HepG2 (cell line): Measurements from ENCODE around the gene NCBP3. TPM values are rescaled to one million over a fixed set of nuclear protein-coding genes. Genes with fewer than 3 reads are reported as not detected.

Source experiments
- AHR ChIP-seq: IDR thresholded peaks from 2 replicates; pipeline ENCODE4 v1.6.1; 2018; ENCODE audit warnings: missing genetic modification reagents, missing compliant biosample characterization
- ARID5B ChIP-seq: IDR thresholded peaks from 2 replicates; pipeline ENCODE4 v1.4.0; 2020; ENCODE audit warnings: mild to moderate bottlenecking, missing genetic modification reagents
- EP300 ChIP-seq, 3 experiments: sonication (generic) in 1 of 3; formaldehyde crosslinking in 1 of 3; IDR thresholded peaks; 2 replicates each; pipeline versions ENCODE4 v1.5.1 to v1.6.1; 2011 to 2020; ENCODE audit warnings: low read depth in 2 of 3, low read length in 2 of 3, borderline replicate concordance in 1 of 3, improper control_type of control experiment in 1 of 3, mild to moderate bottlenecking in 1 of 3, missing genetic modification reagents in 1 of 3, moderate library complexity in 1 of 3
- GATAD2A ChIP-seq: IDR thresholded peaks from 2 replicates; pipeline ENCODE4 v1.6.1; 2016
- GMEB1 ChIP-seq: sonication (generic); formaldehyde crosslinking; IDR thresholded peaks from 2 replicates; pipeline ENCODE4 v1.5.1; 2020; ENCODE audit warnings: missing genetic modification reagents, mild to moderate bottlenecking, borderline replicate concordance
- HMG20B ChIP-seq: conservative IDR thresholded peaks from 2 replicates; pipeline ENCODE4 v1.6.1; 2016; ENCODE audit warnings: missing genetic modification reagents, missing compliant biosample characterization
- IKZF1 ChIP-seq: fragments of 450-650 bp; IDR thresholded peaks from 2 replicates; pipeline ENCODE4 v1.7.1; 2016
- ISL2 ChIP-seq: sonication (generic); formaldehyde crosslinking; IDR thresholded peaks from 2 replicates; pipeline ENCODE4 v1.5.0; 2020; ENCODE audit warnings: missing genetic modification reagents
- KDM5A ChIP-seq: fragments of 200-600 bp; sonication (generic); IDR thresholded peaks from 2 replicates; pipeline ENCODE4 v1.7.0; 2018; ENCODE audit warnings: antibody characterized with exemption, mild to moderate bottlenecking, low read length, borderline replicate concordance
- NR1H2 ChIP-seq: sonication (generic); formaldehyde crosslinking; IDR thresholded peaks from 2 replicates; pipeline ENCODE4 v1.8.1; 2022; ENCODE audit warnings: low read depth, missing genetic modification reagents, borderline replicate concordance
- SAFB2 ChIP-seq: sonication (generic); formaldehyde crosslinking; IDR thresholded peaks from 2 replicates; pipeline ENCODE4 v1.5.1; 2020; ENCODE audit warnings: missing genetic modification reagents, low read depth, mild to moderate bottlenecking, borderline replicate concordance
- SMAD1 ChIP-seq: sonication (generic); formaldehyde crosslinking; IDR thresholded peaks from 2 replicates; pipeline ENCODE4 v1.4.0; 2020; ENCODE audit warnings: missing genetic modification reagents, low read depth, mild to moderate bottlenecking, borderline replicate concordance
- TFDP2 ChIP-seq: sonication (generic); formaldehyde crosslinking; IDR thresholded peaks from 2 replicates; pipeline ENCODE4 v1.4.0; 2020; ENCODE audit warnings: missing genetic modification reagents
- THAP8 ChIP-seq: sonication (generic); formaldehyde crosslinking; IDR thresholded peaks from 2 replicates; pipeline ENCODE4 v1.5.1; 2020; ENCODE audit warnings: missing genetic modification reagents, mild to moderate bottlenecking, borderline replicate concordance
- TOPORS ChIP-seq: sonication (generic); formaldehyde crosslinking; IDR thresholded peaks from 2 replicates; pipeline ENCODE4 v1.8.0; 2023; ENCODE audit warnings: mild to moderate bottlenecking, missing genetic modification reagents
- ZFY ChIP-seq: sonication (generic); formaldehyde crosslinking; IDR thresholded peaks from 2 replicates; pipeline ENCODE4 v1.4.0; 2020; ENCODE audit warnings: missing genetic modification reagents
- ZNF530 ChIP-seq: sonication (generic); formaldehyde crosslinking; IDR thresholded peaks from 2 replicates; pipeline ENCODE4 v1.5.0; 2020; ENCODE audit warnings: low read depth, mild to moderate bottlenecking, missing genetic modification reagents
- ZNF782 ChIP-seq: sonication (generic); formaldehyde crosslinking; IDR thresholded peaks from 2 replicates; pipeline ENCODE4 v1.4.0; 2020; ENCODE audit warnings: missing genetic modification reagents, mild to moderate bottlenecking, borderline replicate concordance
- ZNF841 ChIP-seq: sonication (generic); formaldehyde crosslinking; IDR thresholded peaks from 2 replicates; pipeline ENCODE4 v1.8.1; 2023; ENCODE audit warnings: missing genetic modification reagents, borderline replicate concordance
- ZZZ3 ChIP-seq: sonication (generic); formaldehyde crosslinking; IDR thresholded peaks from 2 replicates; pipeline ENCODE4 v1.4.0; 2020; ENCODE audit warnings: missing genetic modification reagents, mild to moderate bottlenecking, borderline replicate concordance
- polyA plus RNA-seq, 8 experiments: library from polyadenylated mRNA; depleted of rRNA in 3 of 8; stranded (reverse) in 7 of 8; unstranded in 1 of 8; fragments of >200 nt; fragmentation: Illumina TruSeq in 4 of 8; extraction: Trizol in 4 of 8; gene quantifications; 2 replicates each; pipeline versions ENCODE4 v1.2.1 to v1.2.3, GENCODE V29; 2011 to 2016; ENCODE audit warnings: low read depth in 4 of 8, missing spikeins in 1 of 8, mixed read lengths in 1 of 8; ENCODE audit not compliant: insufficient read depth in 1 of 8
- total RNA-seq, 5 experiments: library from RNA; depleted of rRNA; stranded (reverse); fragments of >200 nt; fragmentation: Illumina TruSeq; extraction: Trizol; gene quantifications; 2 replicates each; pipeline ENCODE4 v1.2.3, GENCODE V29; 2016; ENCODE audit warnings: low read depth in 1 of 5
- TF ChIP-seq, protein P1 (sequence below): IDR thresholded peaks from 2 replicates; pipeline ENCODE4 v1.6.1; 2016; ENCODE audit warnings: low read depth

The NCBP3 gene
- total and polyA plus RNA-seq, 2 of the 13 experiments (the other 11 are each of a cell fraction or from before 2014, with no cell fraction given): 19.5 to 24.8 TPM

GRCh38 chr17:3804503-3804931 lies 41.5 kb downstream of the NCBP3 start (continued):
- TF ChIP-seq ZNF530 (no peak), SMAD1 (no peak), GATAD2A (CRISPR knock-in tag) (peak; percentile 77), GMEB1 (no peak), ZZZ3 (CRISPR knock-in tag) (no peak), IKZF1 (no peak), TFDP2 (CRISPR knock-in tag) (no peak), ZNF782 (CRISPR knock-in tag) (no peak), SAFB2 (CRISPR knock-in tag) (no peak), ZNF841 (CRISPR knock-in tag) (no peak), ZFY (CRISPR knock-in tag) (0 out of 2 replicates have a peak, but pooled peaks have one; percentile 18), NR1H2 (no peak), ARID5B (CRISPR knock-in tag) (peak; percentile 58; the same call in 1 of the 2 replicates), AHR (CRISPR knock-in tag) (no peak), HMG20B (CRISPR knock-in tag) (0 out of 2 replicates have a peak, but pooled peaks have one; percentile 22), THAP8 (CRISPR knock-in tag) (no peak), EP300 (IDR thresholded peaks at IDR 0.05; ENCODE audit: low read depth in 2 of 2, low read length in 2 of 2) (peak in 1 of 2 experiments; percentile 28; a peak in 1 of 4 replicates), EP300 (CRISPR knock-in tag; IDR thresholded peaks at IDR 0.05; ENCODE audit: borderline replicate concordance) (no peak), TOPORS (CRISPR knock-in tag) (no peak), ISL2 (0 out of 2 replicates have a peak, but pooled peaks have one; percentile 32), KDM5A (no peak)
- TF ChIP-seq, protein P1, sequence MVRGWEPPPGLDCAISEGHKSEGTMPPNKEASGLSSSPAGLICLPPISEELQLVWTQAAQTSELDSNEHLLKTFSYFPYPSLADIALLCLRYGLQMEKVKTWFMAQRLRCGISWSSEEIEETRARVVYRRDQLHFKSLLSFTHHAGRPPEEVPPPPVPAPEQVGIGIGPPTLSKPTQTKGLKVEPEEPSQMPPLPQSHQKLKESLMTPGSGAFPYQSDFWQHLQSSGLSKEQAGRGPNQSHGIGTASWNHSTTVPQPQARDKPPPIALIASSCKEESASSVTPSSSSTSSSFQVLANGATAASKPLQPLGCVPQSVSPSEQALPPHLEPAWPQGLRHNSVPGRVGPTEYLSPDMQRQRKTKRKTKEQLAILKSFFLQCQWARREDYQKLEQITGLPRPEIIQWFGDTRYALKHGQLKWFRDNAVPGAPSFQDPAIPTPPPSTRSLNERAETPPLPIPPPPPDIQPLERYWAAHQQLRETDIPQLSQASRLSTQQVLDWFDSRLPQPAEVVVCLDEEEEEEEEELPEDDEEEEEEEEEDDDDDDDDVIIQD (CRISPR knock-in tag): no peak
